Breast epithelium (tissue), 3 donors: Measurements from ENCODE around the gene PSMG4.

Experiments used
- CTCF ChIP-seq, 3 donors: fragments of 450-650 bp; IDR thresholded peaks; one replicate each; pipeline ENCODE4 v1.5.1; 2016 to 2017; ENCODE audit warnings: antibody characterized with exemption in 3 of 3, mild to moderate bottlenecking in 3 of 3, moderate library complexity in 3 of 3
- POLR2A ChIP-seq: fragments of 450-650 bp; IDR thresholded peaks from one replicate; pipeline ENCODE4 v1.6.1; 2016; ENCODE audit warnings: antibody characterized with exemption, mild to moderate bottlenecking, moderate library complexity
- POLR2AphosphoS5 ChIP-seq, 3 donors: sonication (generic); formaldehyde crosslinking; IDR thresholded peaks; one replicate each; pipeline ENCODE4 v1.6.1; 2017; ENCODE audit warnings: antibody characterized with exemption in 3 of 3

GRCh38 chr6:3245216-3245615, 13.5 kb upstream of the PSMG4 start:
- TF ChIP-seq CTCF (IDR thresholded peaks at IDR 0.05) (no peak), POLR2A (no peak), POLR2AphosphoS5 (IDR thresholded peaks at IDR 0.05) (no peak)
